ENCODE results near the gene ZNF546.

The ZNF546 gene

GRCh38 chr19:40057166-40057565 is 60.3 kb downstream of the ZNF546 start:
- Histone ChIP-seq H3K27me3 (ENCODE audit: insufficient read depth, poor library complexity, severe bottlenecking) (no peaks in the 10 kb centered on the region), H3K4me1 (ENCODE audit: insufficient read depth, poor library complexity, severe bottlenecking) (peaks cover 14% of the 10 kb centered on the region), H3K27ac (ENCODE audit: poor library complexity, severe bottlenecking) (no peak overlapping the region), H3K9me3 (ENCODE audit: severe bottlenecking) (peaks cover 12% of the 10 kb centered on the region), H3K36me3 (ENCODE audit: low read depth) (no peaks in the 10 kb centered on the region; the same call in 1 of the 2 replicates), H3K4me3 (ENCODE audit: severe bottlenecking) (no peak overlapping the region)
- TF ChIP-seq, protein P1, sequence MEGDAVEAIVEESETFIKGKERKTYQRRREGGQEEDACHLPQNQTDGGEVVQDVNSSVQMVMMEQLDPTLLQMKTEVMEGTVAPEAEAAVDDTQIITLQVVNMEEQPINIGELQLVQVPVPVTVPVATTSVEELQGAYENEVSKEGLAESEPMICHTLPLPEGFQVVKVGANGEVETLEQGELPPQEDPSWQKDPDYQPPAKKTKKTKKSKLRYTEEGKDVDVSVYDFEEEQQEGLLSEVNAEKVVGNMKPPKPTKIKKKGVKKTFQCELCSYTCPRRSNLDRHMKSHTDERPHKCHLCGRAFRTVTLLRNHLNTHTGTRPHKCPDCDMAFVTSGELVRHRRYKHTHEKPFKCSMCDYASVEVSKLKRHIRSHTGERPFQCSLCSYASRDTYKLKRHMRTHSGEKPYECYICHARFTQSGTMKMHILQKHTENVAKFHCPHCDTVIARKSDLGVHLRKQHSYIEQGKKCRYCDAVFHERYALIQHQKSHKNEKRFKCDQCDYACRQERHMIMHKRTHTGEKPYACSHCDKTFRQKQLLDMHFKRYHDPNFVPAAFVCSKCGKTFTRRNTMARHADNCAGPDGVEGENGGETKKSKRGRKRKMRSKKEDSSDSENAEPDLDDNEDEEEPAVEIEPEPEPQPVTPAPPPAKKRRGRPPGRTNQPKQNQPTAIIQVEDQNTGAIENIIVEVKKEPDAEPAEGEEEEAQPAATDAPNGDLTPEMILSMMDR (IDR thresholded peaks at IDR 0.05; ENCODE audit: poor library complexity, severe bottlenecking), result no peak
- no peak for ATAC-seq (ENCODE audit: low read depth)
- no peak for DNase-seq (ENCODE audit: low spot score)

GRCh38 chr19:40059624-40060023 is 62.8 kb downstream of the ZNF546 start:
- TF ChIP-seq, protein P1 (IDR thresholded peaks at IDR 0.05; ENCODE audit: poor library complexity, severe bottlenecking), result no peak
- no peak overlapping the region for H3K4me3 ChIP-seq (ENCODE audit: severe bottlenecking)
- no peak overlapping the region for H3K27ac ChIP-seq (ENCODE audit: poor library complexity, severe bottlenecking)
- no peaks in the 10 kb centered on the region for H3K36me3 ChIP-seq (ENCODE audit: low read depth)
- peaks cover 10% of the 10 kb centered on the region for H3K4me1 ChIP-seq (ENCODE audit: insufficient read depth, poor library complexity, severe bottlenecking)
- ATAC-seq (ENCODE audit: low read depth) (no peak), DNase-seq (ENCODE audit: low spot score) (no peak)
- no peaks in the 10 kb centered on the region for H3K27me3 ChIP-seq (ENCODE audit: insufficient read depth, poor library complexity, severe bottlenecking)
- H3K9me3 ChIP-seq (ENCODE audit: severe bottlenecking), result peaks cover 12% of the 10 kb centered on the region

- no peak overlapping the region for H3K4me3 ChIP-seq (ENCODE audit: severe bottlenecking)
- H3K27ac ChIP-seq (ENCODE audit: poor library complexity, severe bottlenecking), result no peak overlapping the region
- H3K36me3 ChIP-seq (ENCODE audit: low read depth), result peaks cover 5% of the 10 kb centered on the region
- no peaks in the 10 kb centered on the region for H3K4me1 ChIP-seq (ENCODE audit: insufficient read depth, poor library complexity, severe bottlenecking)
- DNase-seq (ENCODE audit: low spot score), result no peak
- TF ChIP-seq, protein P1 (IDR thresholded peaks at IDR 0.05; ENCODE audit: poor library complexity, severe bottlenecking), result no peak
- no peaks in the 10 kb centered on the region for H3K9me3 ChIP-seq (ENCODE audit: severe bottlenecking)
- H3K27me3 ChIP-seq (ENCODE audit: insufficient read depth, poor library complexity, severe bottlenecking), result no peaks in the 10 kb centered on the region
- ATAC-seq (ENCODE audit: low read depth), result no peak
These were observed 73.2 kb downstream of the ZNF546 start for GRCh38 chr19:40070058-40070457.
